IPS-18a (cell line): Measurements from ENCODE around the gene TMEM88.

Experiments
- H3K27ac ChIP-seq: one replicate; pipeline ENCODE4 v1.5.1; 2013; ENCODE audit warnings: low read length
- H3K27me3 ChIP-seq: one replicate; pipeline ENCODE4 v1.6.1; 2013; ENCODE audit warnings: mild to moderate bottlenecking, low read length; ENCODE audit not compliant: control insufficient read depth, insufficient read depth
- H3K36me3 ChIP-seq: one replicate; pipeline ENCODE4 v1.6.1; 2013; ENCODE audit warnings: low read depth, low read length; ENCODE audit not compliant: control insufficient read depth
- H3K4me1 ChIP-seq: one replicate; pipeline ENCODE4 v1.6.1; 2013; ENCODE audit warnings: low read depth, low read length; ENCODE audit not compliant: control insufficient read depth
- H3K4me3 ChIP-seq: one replicate; pipeline ENCODE4 v1.5.1; 2013; ENCODE audit warnings: low read length
- H3K9ac ChIP-seq: one replicate; pipeline ENCODE4 v1.6.1; 2013; ENCODE audit warnings: mild to moderate bottlenecking, low read length, moderate library complexity
- H3K9me3 ChIP-seq: one replicate; pipeline ENCODE4 v1.6.1; 2013; ENCODE audit warnings: low read depth, low read length; ENCODE audit not compliant: control insufficient read depth

TMEM88 gene

DNA sequence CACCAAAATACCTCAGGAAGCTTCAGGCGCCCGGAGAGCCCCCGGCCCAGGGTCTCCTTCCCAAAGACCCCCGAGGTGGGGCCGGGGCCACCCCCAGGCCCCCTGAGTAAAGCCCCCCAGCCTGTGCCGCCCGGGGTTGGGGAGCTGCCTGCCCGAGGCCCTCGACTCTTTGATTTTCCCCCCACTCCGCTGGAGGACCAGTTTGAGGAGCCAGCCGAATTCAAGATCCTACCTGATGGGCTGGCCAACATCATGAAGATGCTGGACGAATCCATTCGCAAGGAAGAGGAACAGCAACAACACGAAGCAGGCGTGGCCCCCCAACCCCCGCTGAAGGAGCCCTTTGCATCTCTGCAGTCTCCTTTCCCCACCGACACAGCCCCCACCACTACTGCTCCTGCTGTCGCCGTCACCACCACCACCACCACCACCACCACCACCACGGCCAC, 6.7 kb upstream of the TMEM88 start:
- H3K27me3 ChIP-seq = peaks cover 33% of the 10 kb centered on the region
- H3K4me1 ChIP-seq = peaks cover 3% of the 10 kb centered on the region
- no peak overlapping the region for H3K9ac ChIP-seq
- H3K9me3 ChIP-seq = no peaks in the 10 kb centered on the region
- H3K27ac ChIP-seq = no peak overlapping the region
- no peak overlapping the region for H3K4me3 ChIP-seq
- no peaks in the 10 kb centered on the region for H3K36me3 ChIP-seq

DNA sequence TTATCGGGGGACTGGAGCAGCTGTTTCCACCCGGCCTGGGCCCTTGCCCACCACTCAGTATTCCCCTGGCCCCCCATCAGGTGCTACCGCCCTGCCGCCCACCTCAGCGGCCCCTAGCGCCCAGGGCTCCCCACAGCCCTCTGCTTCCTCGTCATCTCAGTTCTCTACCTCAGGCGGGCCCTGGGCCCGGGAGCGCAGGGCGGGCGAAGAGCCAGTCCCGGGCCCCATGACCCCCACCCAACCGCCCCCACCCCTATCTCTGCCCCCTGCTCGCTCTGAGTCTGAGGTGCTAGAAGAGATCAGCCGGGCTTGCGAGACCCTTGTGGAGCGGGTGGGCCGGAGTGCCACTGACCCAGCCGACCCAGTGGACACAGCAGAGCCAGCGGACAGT, 6.1 kb upstream of the TMEM88 start:
- Histone ChIP-seq H3K4me3 (no peak overlapping the region), H3K27ac (no peak overlapping the region), H3K36me3 (no peaks in the 10 kb centered on the region), H3K9me3 (no peaks in the 10 kb centered on the region), H3K27me3 (peaks cover 38% of the 10 kb centered on the region), H3K9ac (no peak overlapping the region), H3K4me1 (peaks cover 3% of the 10 kb centered on the region)

DNA sequence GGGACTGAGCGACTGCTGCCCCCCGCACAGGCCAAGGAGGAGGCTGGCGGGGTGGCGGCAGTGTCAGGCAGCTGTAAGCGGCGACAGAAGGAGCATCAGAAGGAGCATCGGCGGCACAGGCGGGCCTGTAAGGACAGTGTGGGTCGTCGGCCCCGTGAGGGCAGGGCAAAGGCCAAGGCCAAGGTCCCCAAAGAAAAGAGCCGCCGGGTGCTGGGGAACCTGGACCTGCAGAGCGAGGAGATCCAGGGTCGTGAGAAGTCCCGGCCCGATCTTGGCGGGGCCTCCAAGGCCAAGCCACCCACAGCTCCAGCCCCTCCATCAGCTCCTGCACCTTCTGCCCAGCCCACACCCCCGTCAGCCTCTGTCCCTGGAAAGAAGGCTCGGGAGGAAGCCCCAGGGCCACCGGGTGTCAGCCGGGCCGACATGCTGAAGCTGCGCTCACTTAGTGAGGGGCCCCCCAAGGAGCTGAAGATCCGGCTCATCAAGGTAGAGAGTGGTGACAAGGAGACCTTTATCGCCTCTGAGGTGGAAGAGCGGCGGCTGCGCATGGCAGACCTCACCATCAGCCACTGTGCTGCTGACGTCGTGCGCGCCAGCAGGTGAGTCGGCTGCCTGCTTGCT, 5.6 kb upstream of the TMEM88 start:
- H3K27me3 ChIP-seq = peaks cover 39% of the 10 kb centered on the region
- H3K9me3 ChIP-seq = no peaks in the 10 kb centered on the region
- H3K27ac ChIP-seq = no peak overlapping the region
- no peaks in the 10 kb centered on the region for H3K36me3 ChIP-seq
- H3K4me1 ChIP-seq = peaks cover 3% of the 10 kb centered on the region
- H3K9ac ChIP-seq = no peak overlapping the region
- H3K4me3 ChIP-seq = no peak overlapping the region

DNA sequence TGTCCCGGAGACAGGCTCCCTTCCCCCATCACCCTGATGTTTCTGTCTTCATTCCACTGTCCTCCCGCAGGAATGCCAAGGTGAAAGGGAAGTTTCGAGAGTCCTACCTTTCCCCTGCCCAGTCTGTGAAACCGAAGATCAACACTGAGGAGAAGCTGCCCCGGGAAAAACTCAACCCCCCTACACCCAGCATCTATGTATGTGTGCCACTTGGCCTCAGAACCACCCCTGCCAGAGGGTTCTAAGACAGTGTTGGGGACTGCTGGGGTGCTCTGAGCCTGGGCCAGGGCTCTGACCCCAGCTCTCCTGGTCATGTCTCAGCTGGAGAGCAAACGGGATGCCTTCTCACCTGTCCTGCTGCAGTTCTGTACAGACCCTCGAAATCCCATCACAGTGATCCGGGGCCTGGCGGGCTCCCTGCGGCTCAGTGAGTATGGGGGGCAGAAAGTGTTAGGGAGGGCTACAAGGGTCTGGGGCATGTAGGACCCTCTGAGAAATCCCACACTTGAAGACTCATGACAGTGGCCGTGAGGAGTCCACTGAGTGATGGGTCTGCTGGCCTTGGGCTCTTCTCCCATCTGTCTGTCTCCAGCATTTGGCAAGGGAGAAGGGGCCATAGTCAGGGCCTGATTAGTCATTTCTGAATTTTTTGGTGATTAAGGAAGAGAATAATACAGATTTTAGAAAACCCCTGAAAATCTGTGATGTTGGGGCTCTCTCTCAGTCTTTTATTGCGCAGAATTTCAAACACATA, 4.9 kb upstream of the TMEM88 start:
- H3K9me3 ChIP-seq = no peaks in the 10 kb centered on the region
- peaks cover 46% of the 10 kb centered on the region for H3K27me3 ChIP-seq
- no peak overlapping the region for H3K9ac ChIP-seq
- H3K27ac ChIP-seq = no peak overlapping the region
- H3K4me1 ChIP-seq = peaks cover 4% of the 10 kb centered on the region
- no peaks in the 10 kb centered on the region for H3K36me3 ChIP-seq
- no peak overlapping the region for H3K4me3 ChIP-seq

DNA sequence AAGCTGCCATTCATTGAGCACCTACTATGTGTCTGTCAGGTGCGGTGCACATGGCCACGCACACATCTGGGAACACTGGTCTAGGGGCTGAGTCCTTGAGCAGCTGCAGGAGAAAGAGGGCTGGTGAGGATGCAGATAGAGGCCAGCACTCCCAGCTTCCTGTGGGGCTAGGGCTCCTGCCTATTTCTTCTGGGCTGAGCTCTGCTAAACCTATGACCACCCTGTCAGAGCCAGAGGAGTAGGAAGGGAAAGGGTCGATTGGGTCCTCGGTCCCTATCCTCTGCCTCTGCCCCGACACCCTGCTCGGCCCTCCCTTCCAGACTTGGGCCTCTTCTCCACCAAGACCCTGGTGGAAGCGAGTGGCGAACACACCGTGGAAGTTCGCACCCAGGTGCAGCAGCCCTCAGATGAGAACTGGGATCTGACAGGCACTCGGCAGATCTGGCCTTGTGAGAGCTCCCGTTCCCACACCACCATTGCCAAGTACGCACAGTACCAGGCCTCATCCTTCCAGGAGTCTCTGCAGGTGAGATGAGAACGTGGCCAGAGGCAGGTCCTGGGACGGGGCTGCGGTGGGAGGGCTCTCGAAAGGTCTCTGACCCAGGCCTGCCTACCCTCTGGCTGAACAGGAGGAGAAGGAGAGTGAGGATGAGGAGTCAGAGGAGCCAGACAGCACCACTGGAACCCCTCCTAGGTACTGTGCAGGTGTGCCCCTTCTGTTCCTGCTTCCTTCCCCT, 4.0 kb upstream of the TMEM88 start:
- H3K36me3 ChIP-seq = no peaks in the 10 kb centered on the region
- no peak overlapping the region for H3K27ac ChIP-seq
- no peak overlapping the region for H3K9ac ChIP-seq
- peaks cover 12% of the 10 kb centered on the region for H3K4me1 ChIP-seq
- H3K4me3 ChIP-seq = peak overlapping the region; percentile 66
- peaks cover 49% of the 10 kb centered on the region for H3K27me3 ChIP-seq
- no peaks in the 10 kb centered on the region for H3K9me3 ChIP-seq

DNA sequence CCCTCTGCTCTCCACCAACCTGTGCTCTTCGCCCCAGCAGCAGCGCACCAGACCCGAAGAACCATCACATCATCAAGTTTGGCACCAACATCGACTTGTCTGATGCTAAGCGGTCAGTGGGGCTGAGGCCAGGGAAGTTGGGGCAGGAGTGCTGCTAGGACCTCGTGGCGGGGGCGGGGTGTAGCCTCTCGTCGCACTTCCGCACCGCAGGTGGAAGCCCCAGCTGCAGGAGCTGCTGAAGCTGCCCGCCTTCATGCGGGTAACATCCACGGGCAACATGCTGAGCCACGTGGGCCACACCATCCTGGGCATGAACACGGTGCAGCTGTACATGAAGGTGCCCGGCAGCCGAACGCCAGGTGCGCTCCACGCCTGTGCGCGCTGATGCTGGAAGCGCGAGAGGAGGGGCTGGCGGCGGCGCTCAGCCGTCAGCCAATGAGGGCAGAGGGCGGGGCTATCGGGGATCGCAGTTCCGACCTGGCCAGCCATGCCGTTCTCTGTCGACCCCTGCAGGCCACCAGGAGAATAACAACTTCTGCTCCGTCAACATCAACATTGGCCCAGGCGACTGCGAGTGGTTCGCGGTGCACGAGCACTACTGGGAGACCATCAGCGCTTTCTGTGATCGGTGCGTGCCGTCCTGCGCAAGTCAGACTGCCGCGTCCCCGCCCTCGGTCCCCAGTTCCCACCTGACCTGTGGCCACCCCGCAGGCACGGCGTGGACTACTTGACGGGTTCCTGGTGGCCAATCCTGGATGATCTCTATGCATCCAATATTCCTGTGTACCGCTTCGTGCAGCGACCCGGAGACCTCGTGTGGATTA, 3.2 kb upstream of the TMEM88 start:
- Histone ChIP-seq H3K36me3 (no peaks in the 10 kb centered on the region), H3K27me3 (peaks cover 56% of the 10 kb centered on the region), H3K4me1 (peaks cover 19% of the 10 kb centered on the region), H3K27ac (no peak overlapping the region), H3K9ac (no peak overlapping the region), H3K9me3 (no peaks in the 10 kb centered on the region), H3K4me3 (peak overlapping the region; percentile 66)

DNA sequence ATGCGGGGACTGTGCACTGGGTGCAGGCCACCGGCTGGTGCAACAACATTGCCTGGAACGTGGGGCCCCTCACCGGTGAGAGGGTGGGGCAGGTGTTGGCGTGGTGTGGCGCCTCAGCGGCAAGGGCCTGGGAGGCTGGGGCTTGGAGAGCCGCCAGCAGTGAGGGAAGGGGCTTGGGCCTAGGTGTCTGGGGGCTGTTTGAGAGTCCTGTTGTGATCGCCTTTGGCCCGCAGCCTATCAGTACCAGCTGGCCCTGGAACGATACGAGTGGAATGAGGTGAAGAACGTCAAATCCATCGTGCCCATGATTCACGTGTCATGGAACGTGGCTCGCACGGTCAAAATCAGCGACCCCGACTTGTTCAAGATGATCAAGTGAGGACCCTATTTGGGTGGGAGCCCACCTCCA, 2.6 kb upstream of the TMEM88 start:
- H3K4me1 ChIP-seq = peaks cover 20% of the 10 kb centered on the region
- no peak overlapping the region for H3K4me3 ChIP-seq
- no peak overlapping the region for H3K9ac ChIP-seq
- no peaks in the 10 kb centered on the region for H3K36me3 ChIP-seq
- H3K27ac ChIP-seq = no peak overlapping the region
- H3K27me3 ChIP-seq = peaks cover 58% of the 10 kb centered on the region
- no peaks in the 10 kb centered on the region for H3K9me3 ChIP-seq

DNA sequence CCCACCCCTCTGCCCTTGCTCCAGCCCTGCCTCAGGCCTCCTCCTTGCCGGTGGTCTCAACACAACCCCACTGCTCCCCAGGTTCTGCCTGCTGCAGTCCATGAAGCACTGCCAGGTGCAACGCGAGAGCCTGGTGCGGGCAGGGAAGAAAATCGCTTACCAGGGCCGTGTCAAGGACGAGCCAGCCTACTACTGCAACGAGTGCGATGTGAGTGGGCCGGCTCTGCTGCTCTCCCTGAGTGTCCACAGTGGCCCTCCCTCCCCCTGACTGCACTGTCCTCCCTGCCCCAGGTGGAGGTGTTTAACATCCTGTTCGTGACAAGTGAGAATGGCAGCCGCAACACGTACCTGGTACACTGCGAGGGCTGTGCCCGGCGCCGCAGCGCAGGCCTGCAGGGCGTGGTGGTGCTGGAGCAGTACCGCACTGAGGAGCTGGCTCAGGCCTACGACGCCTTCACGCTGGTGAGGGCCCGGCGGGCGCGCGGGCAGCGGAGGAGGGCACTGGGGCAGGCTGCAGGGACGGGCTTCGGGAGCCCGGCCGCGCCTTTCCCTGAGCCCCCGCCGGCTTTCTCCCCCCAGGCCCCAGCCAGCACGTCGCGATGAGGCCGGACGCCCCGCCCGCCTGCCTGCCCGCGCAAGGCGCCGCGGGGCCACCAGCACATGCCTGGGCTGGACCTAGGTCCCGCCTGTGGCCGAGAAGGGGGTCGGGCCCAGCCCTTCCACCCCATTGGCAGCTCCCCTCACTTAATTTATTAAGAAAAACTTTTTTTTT, 1.8 kb upstream of the TMEM88 start:
- Histone ChIP-seq H3K9me3 (no peaks in the 10 kb centered on the region), H3K4me1 (peaks cover 20% of the 10 kb centered on the region), H3K27me3 (peaks cover 58% of the 10 kb centered on the region), H3K27ac (no peak overlapping the region), H3K9ac (no peak overlapping the region), H3K4me3 (no peak overlapping the region), H3K36me3 (no peaks in the 10 kb centered on the region)

DNA sequence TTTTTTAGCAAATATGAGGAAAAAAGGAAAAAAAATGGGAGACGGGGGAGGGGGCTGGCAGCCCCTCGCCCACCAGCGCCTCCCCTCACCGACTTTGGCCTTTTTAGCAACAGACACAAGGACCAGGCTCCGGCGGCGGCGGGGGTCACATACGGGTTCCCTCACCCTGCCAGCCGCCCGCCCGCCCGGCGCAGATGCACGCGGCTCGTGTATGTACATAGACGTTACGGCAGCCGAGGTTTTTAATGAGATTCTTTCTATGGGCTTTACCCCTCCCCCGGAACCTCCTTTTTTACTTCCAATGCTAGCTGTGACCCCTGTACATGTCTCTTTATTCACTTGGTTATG, 1.2 kb upstream of the TMEM88 start:
- Histone ChIP-seq H3K9me3 (no peaks in the 10 kb centered on the region), H3K4me1 (peaks cover 22% of the 10 kb centered on the region), H3K36me3 (no peaks in the 10 kb centered on the region), H3K27ac (no peak overlapping the region), H3K4me3 (peak overlapping the region; percentile 40), H3K9ac (no peak overlapping the region), H3K27me3 (peaks cover 58% of the 10 kb centered on the region)

DNA sequence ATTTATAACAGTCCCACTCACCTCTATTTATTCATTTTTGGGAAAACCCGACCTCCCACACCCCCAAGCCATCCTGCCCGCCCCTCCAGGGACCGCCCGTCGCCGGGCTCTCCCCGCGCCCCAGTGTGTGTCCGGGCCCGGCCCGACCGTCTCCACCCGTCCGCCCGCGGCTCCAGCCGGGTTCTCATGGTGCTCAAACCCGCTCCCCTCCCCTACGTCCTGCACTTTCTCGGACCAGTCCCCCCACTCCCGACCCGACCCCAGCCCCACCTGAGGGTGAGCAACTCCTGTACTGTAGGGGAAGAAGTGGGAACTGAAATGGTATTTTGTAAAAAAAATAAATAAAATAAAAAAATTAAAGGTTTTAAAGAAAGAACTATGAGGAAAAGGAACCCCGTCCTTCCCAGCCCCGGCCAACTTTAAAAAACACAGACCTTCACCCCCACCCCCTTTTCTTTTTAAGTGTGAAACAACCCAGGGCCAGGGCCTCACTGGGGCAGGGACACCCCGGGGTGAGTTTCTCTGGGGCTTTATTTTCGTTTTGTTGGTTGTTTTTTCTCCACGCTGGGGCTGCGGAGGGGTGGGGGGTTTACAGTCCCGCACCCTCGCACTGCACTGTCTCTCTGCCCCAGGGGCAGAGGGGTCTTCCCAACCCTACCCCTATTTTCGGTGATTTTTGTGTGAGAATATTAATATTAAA, 638 bp upstream of the TMEM88 start:
- Histone ChIP-seq H3K36me3 (no peaks in the 10 kb centered on the region), H3K4me3 (peak overlapping the region; percentile 80), H3K27me3 (peaks cover 58% of the 10 kb centered on the region), H3K9ac (no peak overlapping the region), H3K27ac (no peak overlapping the region), H3K9me3 (no peaks in the 10 kb centered on the region), H3K4me1 (peaks cover 26% of the 10 kb centered on the region)
